Neuronal stem cell (in vitro differentiated cells): Measurements from ENCODE around the gene PANX3. TPM values are rescaled to one million over a fixed set of nuclear protein-coding genes. Genes with fewer than 3 reads are reported as not detected.

Source experiments
- small RNA-seq: library from polyadenylated mRNA; stranded (forward); fragments of <200 nt; extraction: miRNeasy Mini kit (QIAGEN cat#:217004); gene quantifications from one replicate; pipeline ENCODE3, GENCODE V24; 2013; ENCODE audit not compliant: insufficient read depth

Gene PANX3

Small RNAs within 50 kb of the gene (small RNA-seq; reads per million reads assigned to genes)
- gene RNA5SP352: not detected
